ENCODE measurements around the gene FLNC.

DNA sequence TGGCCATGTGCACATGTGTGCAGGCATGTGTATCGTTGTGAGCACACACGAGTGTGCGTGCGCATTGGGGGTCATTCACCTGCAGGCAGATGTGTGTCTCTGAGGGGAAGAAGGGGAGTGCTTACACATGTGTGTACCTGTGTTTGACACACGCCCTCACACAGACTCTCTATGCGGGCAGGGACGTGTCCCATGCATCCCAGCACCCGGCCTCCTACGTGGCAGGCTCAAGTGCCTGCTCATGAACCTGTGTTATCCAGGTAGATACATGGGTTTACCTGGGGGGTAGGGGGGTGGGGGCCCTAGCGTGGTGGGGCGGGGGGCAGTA, 61.7 kb downstream of the FLNC start:
- TF ChIP-seq, protein P1, sequence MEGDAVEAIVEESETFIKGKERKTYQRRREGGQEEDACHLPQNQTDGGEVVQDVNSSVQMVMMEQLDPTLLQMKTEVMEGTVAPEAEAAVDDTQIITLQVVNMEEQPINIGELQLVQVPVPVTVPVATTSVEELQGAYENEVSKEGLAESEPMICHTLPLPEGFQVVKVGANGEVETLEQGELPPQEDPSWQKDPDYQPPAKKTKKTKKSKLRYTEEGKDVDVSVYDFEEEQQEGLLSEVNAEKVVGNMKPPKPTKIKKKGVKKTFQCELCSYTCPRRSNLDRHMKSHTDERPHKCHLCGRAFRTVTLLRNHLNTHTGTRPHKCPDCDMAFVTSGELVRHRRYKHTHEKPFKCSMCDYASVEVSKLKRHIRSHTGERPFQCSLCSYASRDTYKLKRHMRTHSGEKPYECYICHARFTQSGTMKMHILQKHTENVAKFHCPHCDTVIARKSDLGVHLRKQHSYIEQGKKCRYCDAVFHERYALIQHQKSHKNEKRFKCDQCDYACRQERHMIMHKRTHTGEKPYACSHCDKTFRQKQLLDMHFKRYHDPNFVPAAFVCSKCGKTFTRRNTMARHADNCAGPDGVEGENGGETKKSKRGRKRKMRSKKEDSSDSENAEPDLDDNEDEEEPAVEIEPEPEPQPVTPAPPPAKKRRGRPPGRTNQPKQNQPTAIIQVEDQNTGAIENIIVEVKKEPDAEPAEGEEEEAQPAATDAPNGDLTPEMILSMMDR (IDR thresholded peaks at IDR 0.05) = no peak
- TF ChIP-seq POLR2A (IDR thresholded peaks at IDR 0.05) = no peak

Measured in suprapubic skin (tissue), 3 donors.